ENCODE measurements around the gene COBLL1.

COBLL1 gene

DNA sequence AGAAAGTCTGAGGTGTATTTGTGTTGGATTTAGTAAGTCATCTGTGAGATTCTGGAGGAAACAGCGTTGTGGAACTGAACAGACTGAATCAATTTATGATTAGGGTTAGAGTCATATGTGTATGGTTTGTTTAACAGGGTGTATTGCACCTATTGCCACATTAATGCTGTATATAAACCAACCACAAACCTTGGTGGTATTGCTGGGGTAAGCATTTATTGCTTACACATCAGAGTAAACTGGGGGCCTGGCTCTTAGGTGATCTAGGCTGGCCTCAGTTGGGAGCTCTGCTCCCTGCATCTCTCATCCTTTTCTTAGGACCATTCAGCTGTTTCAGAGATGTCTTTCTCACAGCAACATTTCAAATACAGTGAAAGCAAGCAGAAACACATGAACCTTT lies 160.6 kb downstream of the COBLL1 start:
- TF ChIP-seq ZFHX2 (tag by site-specific recombination; conservative IDR thresholded peaks at IDR 0.05) (no peak), ZNF23 (tag by site-specific recombination; IDR thresholded peaks at IDR 0.05; ENCODE audit: borderline replicate concordance) (no peak), ZEB2 (tag by site-specific recombination; IDR thresholded peaks at IDR 0.05) (no peak), ZNF555 (tag by site-specific recombination; conservative IDR thresholded peaks at IDR 0.05) (no peak), ZNF488 (tag by site-specific recombination; IDR thresholded peaks at IDR 0.05) (no peak), ZNF146 (tag by site-specific recombination; IDR thresholded peaks at IDR 0.05) (no peak), ZNF24 (tag by site-specific recombination; IDR thresholded peaks at IDR 0.05) (no peak), ZNF549 (tag by site-specific recombination; IDR thresholded peaks at IDR 0.05) (no peak), ZXDB (tag by site-specific recombination; IDR thresholded peaks at IDR 0.05) (no peak), ZNF239 (tag by site-specific recombination; IDR thresholded peaks at IDR 0.05) (no peak), OVOL3 (tag by site-specific recombination; IDR thresholded peaks at IDR 0.05) (no peak), TRIM28 (IDR thresholded peaks at IDR 0.05; ENCODE audit: borderline replicate concordance, low read length) (no peak), ZSCAN4 (tag by site-specific recombination; IDR thresholded peaks at IDR 0.05) (no peak), TSHZ1 (tag by site-specific recombination; IDR thresholded peaks at IDR 0.05; ENCODE audit: borderline replicate concordance) (no peak), ZNF121 (tag by site-specific recombination; IDR thresholded peaks at IDR 0.05) (no peak), ZNF426 (tag by site-specific recombination; IDR thresholded peaks at IDR 0.05) (no peak)
- TF ChIP-seq, protein P1, sequence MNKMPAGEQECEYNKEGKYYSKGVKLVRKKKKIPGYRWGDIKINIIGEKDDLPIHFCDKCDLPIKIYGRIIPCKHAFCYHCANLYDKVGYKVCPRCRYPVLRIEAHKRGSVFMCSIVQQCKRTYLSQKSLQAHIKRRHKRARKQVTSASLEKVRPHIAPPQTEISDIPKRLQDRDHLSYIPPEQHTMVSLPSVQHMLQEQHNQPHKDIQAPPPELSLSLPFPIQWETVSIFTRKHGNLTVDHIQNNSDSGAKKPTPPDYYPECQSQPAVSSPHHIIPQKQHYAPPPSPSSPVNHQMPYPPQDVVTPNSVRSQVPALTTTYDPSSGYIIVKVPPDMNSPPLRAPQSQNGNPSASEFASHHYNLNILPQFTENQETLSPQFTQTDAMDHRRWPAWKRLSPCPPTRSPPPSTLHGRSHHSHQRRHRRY (tag by site-specific recombination; IDR thresholded peaks at IDR 0.05): no peak
- TF ChIP-seq, protein P2, sequence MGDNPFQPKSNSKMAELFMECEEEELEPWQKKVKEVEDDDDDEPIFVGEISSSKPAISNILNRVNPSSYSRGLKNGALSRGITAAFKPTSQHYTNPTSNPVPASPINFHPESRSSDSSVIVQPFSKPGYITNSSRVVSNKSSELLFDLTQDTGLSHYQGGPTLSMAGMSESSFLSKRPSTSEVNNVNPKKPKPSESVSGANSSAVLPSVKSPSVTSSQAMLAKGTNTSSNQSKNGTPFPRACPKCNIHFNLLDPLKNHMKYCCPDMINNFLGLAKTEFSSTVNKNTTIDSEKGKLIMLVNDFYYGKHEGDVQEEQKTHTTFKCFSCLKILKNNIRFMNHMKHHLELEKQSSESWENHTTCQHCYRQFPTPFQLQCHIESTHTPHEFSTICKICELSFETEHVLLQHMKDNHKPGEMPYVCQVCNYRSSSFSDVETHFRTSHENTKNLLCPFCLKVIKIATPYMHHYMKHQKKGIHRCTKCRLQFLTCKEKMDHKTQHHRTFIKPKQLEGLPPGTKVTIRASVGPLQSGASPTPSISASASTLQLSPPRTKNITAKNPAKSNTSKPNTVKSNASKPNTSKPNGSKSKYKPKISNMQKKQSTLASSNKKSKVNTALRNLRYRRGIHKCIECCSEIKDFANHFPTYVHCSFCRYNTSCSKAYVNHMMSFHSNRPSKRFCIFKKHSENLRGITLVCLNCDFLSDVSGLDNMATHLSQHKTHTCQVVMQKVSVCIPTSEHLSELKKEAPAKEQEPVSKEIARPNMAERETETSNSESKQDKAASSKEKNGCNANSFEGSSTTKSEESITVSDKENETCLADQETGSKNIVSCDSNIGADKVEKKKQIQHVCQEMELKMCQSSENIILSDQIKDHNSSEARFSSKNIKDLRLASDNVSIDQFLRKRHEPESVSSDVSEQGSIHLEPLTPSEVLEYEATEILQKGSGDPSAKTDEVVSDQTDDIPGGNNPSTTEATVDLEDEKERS (tag by site-specific recombination; IDR thresholded peaks at IDR 0.05): no peak
- TF ChIP-seq, protein P3, sequence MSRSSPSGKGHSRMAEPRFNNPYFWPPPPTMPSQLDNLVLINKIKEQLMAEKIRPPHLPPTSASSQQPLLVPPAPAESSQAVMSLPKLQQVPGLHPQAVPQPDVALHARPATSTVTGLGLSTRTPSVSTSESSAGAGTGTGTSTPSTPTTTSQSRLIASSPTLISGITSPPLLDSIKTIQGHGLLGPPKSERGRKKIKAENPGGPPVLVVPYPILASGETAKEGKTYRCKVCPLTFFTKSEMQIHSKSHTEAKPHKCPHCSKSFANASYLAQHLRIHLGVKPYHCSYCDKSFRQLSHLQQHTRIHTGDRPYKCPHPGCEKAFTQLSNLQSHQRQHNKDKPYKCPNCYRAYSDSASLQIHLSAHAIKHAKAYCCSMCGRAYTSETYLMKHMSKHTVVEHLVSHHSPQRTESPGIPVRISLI (tag by site-specific recombination; IDR thresholded peaks at IDR 0.05): no peak
- TF ChIP-seq, protein P4, sequence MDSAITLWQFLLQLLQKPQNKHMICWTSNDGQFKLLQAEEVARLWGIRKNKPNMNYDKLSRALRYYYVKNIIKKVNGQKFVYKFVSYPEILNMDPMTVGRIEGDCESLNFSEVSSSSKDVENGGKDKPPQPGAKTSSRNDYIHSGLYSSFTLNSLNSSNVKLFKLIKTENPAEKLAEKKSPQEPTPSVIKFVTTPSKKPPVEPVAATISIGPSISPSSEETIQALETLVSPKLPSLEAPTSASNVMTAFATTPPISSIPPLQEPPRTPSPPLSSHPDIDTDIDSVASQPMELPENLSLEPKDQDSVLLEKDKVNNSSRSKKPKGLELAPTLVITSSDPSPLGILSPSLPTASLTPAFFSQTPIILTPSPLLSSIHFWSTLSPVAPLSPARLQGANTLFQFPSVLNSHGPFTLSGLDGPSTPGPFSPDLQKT (IDR thresholded peaks at IDR 0.05; ENCODE audit: borderline replicate concordance, low read depth, low read length): no peak
- ChIA-PET POLR2A (no interaction called here), CTCF (no interaction called here)
- H3K4me1 ChIP-seq (ENCODE audit: control insufficient read depth, insufficient read depth, low read length): no peaks in the 10 kb centered on the region
- H3K4me3 ChIP-seq (ENCODE audit: low read depth, low read length): no peak overlapping the region
- H3K9me3 ChIP-seq (ENCODE audit: control insufficient read depth, insufficient read depth, low read depth, low read length): no peaks in the 10 kb centered on the region
- H3K36me3 ChIP-seq (ENCODE audit: control insufficient read depth in 2 of 2, insufficient read depth in 1 of 2, low read length in 2 of 2): no peaks in the 10 kb centered on the region
- H3K27ac ChIP-seq (ENCODE audit: extremely low read depth, low read depth, low read length): no peak overlapping the region

Data from HEK293 (cell line).